ENCODE data around the gene SLC9A1.

GRCh38 chr1:27105018-27105417 lies 49.9 kb downstream of the SLC9A1 start:
- TF ChIP-seq, protein P1, sequence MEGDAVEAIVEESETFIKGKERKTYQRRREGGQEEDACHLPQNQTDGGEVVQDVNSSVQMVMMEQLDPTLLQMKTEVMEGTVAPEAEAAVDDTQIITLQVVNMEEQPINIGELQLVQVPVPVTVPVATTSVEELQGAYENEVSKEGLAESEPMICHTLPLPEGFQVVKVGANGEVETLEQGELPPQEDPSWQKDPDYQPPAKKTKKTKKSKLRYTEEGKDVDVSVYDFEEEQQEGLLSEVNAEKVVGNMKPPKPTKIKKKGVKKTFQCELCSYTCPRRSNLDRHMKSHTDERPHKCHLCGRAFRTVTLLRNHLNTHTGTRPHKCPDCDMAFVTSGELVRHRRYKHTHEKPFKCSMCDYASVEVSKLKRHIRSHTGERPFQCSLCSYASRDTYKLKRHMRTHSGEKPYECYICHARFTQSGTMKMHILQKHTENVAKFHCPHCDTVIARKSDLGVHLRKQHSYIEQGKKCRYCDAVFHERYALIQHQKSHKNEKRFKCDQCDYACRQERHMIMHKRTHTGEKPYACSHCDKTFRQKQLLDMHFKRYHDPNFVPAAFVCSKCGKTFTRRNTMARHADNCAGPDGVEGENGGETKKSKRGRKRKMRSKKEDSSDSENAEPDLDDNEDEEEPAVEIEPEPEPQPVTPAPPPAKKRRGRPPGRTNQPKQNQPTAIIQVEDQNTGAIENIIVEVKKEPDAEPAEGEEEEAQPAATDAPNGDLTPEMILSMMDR (IDR thresholded peaks at IDR 0.05): no peak
- TF ChIP-seq ZNF121 (CRISPR knock-in tag; IDR thresholded peaks at IDR 0.05): no peak
- TF ChIP-seq FOXP1 (CRISPR knock-in tag; IDR thresholded peaks at IDR 0.05; ENCODE audit: borderline replicate concordance): no peak
- TF ChIP-seq FOXK1 (CRISPR knock-in tag; IDR thresholded peaks at IDR 0.05): no peak
- TF ChIP-seq, protein P2, sequence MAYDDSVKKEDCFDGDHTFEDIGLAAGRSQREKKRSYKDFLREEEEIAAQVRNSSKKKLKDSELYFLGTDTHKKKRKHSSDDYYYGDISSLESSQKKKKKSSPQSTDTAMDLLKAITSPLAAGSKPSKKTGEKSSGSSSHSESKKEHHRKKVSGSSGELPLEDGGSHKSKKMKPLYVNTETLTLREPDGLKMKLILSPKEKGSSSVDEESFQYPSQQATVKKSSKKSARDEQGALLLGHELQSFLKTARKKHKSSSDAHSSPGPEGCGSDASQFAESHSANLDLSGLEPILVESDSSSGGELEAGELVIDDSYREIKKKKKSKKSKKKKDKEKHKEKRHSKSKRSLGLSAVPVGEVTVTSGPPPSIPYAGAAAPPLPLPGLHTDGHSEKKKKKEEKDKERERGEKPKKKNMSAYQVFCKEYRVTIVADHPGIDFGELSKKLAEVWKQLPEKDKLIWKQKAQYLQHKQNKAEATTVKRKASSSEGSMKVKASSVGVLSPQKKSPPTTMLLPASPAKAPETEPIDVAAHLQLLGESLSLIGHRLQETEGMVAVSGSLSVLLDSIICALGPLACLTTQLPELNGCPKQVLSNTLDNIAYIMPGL (CRISPR knock-in tag; IDR thresholded peaks at IDR 0.05): no peak
- no peak for TF ChIP-seq ATF1 (CRISPR knock-in tag; IDR thresholded peaks at IDR 0.05)
- TF ChIP-seq STAT6 (CRISPR knock-in tag; conservative IDR thresholded peaks at IDR 0.05; ENCODE audit: low read depth): no peak
- TF ChIP-seq ETV6 (CRISPR knock-in tag; IDR thresholded peaks at IDR 0.05): no peak
